HG02642 (cell line): Measurements from ENCODE around the gene MGAT3.

Experiments
- ATAC-seq: cut with Tn5 transposase; IDR thresholded peaks from one replicate; pipeline ENCODE4 v1.9.1; 2021; ENCODE audit warnings: mild to moderate bottlenecking; ENCODE audit not compliant: unreplicated experiment, poor library complexity

Gene MGAT3

DNA sequence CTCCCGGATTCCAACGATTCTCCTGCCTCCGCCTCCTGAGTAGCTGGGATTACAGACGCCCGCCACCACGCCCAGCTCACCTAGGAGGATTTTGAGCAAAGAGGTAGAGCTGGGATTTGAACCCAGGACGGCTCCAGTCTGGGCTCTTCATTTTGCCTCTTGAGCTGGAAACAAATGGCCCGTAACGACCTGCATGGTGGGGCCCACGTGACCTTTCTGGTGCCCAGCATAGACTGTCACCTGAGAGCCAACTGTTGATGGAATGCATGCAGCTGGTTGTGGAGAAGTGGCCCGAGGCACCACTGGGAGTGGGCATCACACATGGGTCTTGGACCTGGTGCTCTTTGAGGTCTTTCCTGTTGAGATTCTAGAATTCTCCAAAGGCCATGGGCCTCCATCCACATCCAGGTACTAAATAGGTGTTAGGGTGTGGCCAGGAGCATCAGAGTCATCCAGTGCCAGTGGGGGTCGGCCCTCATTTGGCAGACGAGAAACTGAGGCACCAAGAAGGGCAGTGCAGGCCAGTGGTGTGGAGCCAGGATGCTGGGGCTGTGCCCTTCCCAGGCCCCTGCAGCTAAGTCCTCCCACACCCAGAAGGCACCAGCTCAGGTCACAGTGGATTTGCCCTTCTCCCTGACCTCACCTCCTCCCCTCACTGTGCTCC lies 67.4 kb downstream of the MGAT3 start:
- no peak for ATAC-seq

DNA sequence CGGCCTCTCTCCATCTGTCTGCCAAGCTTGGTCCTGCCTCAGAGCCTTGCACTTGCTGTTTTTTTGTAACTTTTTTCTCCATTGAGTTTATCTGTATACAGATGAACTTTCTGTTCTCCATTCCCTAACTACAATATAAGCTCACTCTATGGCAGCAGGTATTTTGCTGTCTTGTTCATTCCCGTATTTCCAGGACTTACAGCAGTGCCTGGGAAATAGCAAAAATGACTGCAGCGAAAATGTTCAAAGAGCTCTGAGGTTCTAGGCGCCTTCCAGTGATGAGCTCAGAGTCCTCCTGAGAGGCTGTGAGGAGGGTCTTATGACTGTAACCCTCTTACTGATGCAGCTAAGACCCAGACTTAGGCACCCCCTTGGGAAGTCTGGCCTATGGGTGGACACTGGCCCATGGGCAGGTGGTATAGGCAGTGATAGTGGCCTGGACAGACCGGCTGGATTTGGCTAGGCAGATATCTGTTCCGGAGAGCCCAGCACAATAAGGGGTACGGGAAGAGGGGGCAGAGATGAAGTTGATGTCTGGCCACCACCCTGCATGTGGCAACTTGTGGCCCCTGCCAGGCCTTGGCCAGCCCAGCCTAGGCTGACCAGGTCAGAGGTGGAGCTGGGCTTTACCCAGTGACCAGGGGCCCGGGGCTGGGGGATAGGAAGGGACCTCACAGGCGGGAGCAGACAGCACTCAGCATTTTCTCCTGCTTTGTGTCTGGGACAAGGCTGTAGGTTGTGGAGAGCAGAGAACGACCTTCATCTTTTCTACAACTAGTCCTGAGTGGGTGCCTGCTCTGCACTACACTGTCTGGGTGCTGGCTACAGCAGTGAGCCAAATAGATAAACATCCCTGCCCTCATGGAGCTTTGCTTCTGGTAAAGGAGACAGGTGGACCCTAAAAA lies 68.2 kb downstream of the MGAT3 start:
- no peak for ATAC-seq

GRCh38 chr22:39525658-39525975 lies 68.8 kb downstream of the MGAT3 start:
- ATAC-seq, result no peak

- ATAC-seq, result no peak
Observed at GRCh38 chr22:39526736-39527171, 69.9 kb downstream of the MGAT3 start.

GRCh38 chr22:39527481-39527961 lies 70.7 kb downstream of the MGAT3 start:
- no peak for ATAC-seq

- ATAC-seq, result no peak
Observed at GRCh38 chr22:39528080-39528661, 71.4 kb downstream of the MGAT3 start.

DNA sequence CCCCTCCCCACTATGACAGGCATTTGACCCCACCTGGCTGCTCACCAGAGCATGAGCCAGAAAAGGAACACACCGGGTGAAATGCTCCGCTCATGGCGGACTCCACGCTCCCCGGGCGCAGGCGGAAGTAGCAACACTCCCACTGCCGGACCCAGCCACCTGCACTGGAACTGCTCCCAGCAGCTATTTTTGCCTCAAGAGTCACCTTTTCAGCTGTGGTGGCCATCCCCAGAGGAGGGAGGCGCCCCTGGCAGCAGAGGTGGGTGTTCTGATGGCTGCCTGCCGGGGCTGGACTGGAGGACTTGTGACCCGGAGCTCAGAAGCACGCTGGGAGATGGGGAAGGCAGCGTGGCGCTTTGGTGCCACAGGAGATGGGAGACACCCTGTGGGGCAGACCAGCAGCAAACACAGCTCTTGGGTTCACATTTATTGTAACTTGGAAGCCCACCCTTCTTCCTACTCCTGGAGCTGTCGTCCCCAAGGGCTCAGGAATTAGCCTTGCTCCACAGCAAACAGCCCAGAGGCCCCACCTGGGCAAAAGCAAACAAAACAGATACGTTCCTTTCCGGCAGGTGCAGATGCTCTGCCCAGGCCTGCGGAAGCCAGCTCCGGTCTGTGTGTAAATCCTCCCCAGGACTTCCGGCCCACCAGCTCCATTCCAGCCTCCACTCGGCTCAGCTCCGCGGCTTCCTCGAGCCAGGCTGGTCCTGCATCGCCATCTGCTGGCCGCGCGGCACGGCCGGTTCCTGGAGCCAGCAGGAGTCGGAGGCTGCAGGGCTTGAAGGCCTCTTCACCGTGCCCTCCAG lies 72.1 kb downstream of the MGAT3 start:
- peak; percentile 31 for ATAC-seq

DNA sequence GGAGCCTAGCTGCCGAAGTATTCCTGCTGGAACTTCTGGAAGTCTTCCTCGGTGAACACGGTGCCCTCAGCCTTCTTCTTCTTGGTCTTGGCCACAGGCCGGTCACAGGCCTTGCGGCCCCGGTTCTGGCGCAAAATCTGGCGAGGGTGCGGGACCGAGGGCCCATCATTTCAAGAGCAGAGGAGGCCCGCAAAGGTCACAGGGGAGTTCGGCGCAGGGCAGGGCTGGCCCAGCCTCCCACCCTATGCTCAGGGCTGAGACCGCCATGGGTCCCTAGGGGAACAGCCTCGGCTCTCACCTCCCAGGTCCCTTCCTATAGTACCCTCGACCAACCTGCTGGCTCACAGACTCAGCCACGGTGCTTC lies 72.7 kb downstream of the MGAT3 start:
- no peak for ATAC-seq

DNA sequence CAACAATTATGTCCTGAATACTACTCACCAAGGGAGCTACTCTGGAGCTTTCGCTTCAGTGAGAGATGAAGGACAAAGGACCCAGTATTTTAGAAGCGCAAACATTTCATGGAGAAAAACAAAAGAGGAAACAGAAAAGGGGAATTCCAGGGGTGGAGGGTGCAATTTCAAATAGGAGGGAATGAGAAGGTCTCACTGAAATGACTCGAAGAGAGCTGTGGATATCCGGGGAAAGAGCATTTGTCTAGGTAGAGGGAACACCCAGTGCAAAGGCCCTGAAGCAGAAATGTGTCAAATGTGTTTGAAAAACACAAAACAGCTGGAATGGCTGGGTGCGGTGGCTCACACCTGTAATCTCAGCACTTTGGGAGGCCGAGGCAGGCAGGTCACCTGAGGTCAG lies 73.3 kb downstream of the MGAT3 start:
- ATAC-seq, result no peak

GRCh38 chr22:39530692-39531331 lies 74.0 kb downstream of the MGAT3 start:
- no peak for ATAC-seq

DNA sequence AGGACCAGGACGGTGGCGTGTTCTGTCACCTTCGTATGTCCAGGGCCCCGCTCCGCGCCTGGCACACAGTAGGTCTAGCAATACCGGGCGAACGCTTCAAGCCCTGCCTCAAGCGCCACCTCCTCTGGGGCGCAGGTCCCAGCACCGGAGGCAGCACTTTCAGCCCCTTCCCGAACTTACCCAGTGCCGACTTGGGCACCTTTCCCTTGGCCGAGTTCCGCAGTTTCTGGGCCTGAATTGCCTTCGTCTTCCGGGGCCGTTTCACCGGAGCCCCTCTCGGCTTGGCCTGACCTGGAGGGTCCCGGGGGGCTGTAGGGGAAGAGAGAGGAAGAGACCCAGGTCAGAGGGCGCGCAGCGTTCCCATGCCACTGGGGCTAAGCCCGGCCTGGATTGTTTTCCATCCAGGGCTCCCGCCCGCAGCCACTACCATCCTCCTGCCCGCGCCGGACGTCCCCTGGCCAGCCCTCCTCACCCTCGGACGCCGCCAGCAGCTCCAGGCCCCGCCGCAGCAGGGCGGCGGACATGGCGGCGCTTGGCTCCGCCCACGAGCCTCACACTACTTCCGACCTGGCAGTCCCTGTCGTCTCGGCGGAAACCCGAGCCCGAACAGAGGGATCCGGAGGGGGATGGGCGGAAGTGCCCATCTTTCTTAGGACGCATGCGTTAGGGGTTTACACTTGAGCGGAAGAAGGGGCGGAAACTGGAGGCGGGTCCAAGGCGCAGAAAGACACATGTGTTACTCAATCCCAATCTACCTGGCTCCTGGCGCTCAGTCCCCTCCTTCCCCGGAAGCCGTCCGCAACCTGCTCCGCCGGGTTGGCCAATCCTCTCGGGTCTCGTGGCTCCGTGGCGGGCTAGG lies 75.6 kb downstream of the MGAT3 start, which contains the start of gene RPS19BP1:
Gene RPS19BP1, minus strand, starts transcription at position 534 of the 859 bp plus-strand sequence. Its CDS starts 10 bp downstream, at position 524.
- ATAC-seq, result peak; percentile 77

GRCh38 chr22:39534092-39534506 lies 77.3 kb downstream of the MGAT3 start:
- no peak for ATAC-seq

- ATAC-seq, result no peak
Observed at GRCh38 chr22:39534591-39535356, 78.0 kb downstream of the MGAT3 start.

GRCh38 chr22:39535357-39535725 lies 78.5 kb downstream of the MGAT3 start:
- ATAC-seq, result no peak

- ATAC-seq, result no peak
Observed at GRCh38 chr22:39535831-39536449, 79.1 kb downstream of the MGAT3 start.

DNA sequence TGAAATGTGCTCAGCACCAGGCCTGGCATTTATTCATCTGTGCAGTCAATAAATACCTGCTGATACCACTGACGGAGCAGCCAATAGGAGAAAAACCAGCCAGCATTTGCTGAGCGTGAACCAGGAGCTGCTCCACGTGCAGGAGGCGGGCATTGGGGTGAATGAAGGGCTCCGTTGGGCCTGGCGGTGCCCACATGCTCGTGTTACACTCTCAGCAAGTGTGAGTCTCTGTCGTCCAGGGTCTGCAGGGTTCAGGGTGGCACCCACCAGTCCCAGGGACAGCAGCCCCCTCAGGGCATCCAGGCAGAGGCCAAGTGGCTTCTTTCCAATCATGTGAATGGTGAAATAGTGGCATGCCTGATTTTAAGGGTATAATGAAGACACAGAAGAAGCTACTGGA lies 79.9 kb downstream of the MGAT3 start:
- no peak for ATAC-seq

DNA sequence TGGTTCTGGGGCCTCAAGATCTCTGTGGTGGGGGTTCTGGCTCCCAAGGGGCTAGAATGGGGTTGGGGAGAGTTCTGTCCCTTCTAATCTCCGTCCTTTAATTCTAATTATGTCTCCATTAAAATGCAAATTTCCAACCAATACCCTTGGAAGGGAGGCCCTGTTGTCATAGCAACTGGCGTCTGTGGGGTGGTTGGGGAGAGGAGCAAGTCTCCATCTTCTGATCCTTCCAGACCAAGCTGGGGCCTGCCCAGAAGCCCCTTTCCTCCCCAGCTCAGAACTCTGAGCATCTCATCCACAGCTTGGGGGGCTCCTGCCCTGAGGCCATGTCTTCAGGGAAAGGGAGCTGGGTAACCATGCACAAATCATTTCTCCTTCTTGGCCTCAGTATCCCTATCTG lies 81.2 kb downstream of the MGAT3 start:
- ATAC-seq, result no peak
